ENCODE results near the gene ST3GAL3.

Gene ST3GAL3

GRCh38 chr1:43978551-43979260 is 271.4 kb downstream of the ST3GAL3 start, which contains the start of gene B4GALT2:
Gene B4GALT2 (plus strand): TSS chr1:43979210. CDS start chr1:43981161, 1,951 bp downstream.
- Histone ChIP-seq H3K4me3 (ENCODE audit: low read depth, low read length) (peak within 1 kb of the TSS; percentile 67), H3K9me3 (ENCODE audit: control insufficient read depth, insufficient read depth, low read depth, low read length) (no peaks in the 10 kb centered on the region), H3K36me3 (ENCODE audit: control insufficient read depth in 2 of 2, insufficient read depth in 1 of 2, low read length in 2 of 2) (peaks cover 7 to 62% of the 10 kb centered on the region in 2 experiments; a peak in 2 of 3 replicates), H3K27ac (ENCODE audit: extremely low read depth, low read depth, low read length) (peak within 1 kb of the TSS; percentile 67; the same call in 1 of the 2 replicates), H3K4me1 (ENCODE audit: control insufficient read depth, insufficient read depth, low read length) (peaks cover 3% of the 10 kb centered on the region; the same call in 1 of the 2 replicates)
- POLR2A ChIA-PET = interaction anchor here (0.6 to 1.3 kb wide), 3 partner anchors 9 to 31 kb away, joined by 3 to 4 read pairs (median 4); partner anchors contain the start of genes DPH2 and IPO13
- CTCF ChIA-PET = no interaction called here
- TF ChIP-seq ZNF362 (tag by site-specific recombination; IDR thresholded peaks at IDR 0.05) (no peak), ZNF623 (tag by site-specific recombination; IDR thresholded peaks at IDR 0.05) (no peak), ZNF664 (tag by site-specific recombination; IDR thresholded peaks at IDR 0.05) (no peak), ZNF501 (tag by site-specific recombination; IDR thresholded peaks at IDR 0.05) (no peak), ZIC2 (tag by site-specific recombination; IDR thresholded peaks at IDR 0.05) (peak; percentile 22; the same call in 1 of the 2 replicates), ZBTB26 (tag by site-specific recombination; optimal IDR thresholded peaks at IDR 0.05) (peak; percentile 63), TCF7L2 (IDR thresholded peaks at IDR 0.05; ENCODE audit: borderline replicate concordance, low read depth, low read length) (no peak), ZBTB44 (tag by site-specific recombination; IDR thresholded peaks at IDR 0.05) (no peak), MZF1 (tag by site-specific recombination; IDR thresholded peaks at IDR 0.05; ENCODE audit: borderline replicate concordance) (peak; percentile 82; the same call in 1 of the 2 replicates), MYNN (tag by site-specific recombination; IDR thresholded peaks at IDR 0.05; ENCODE audit: borderline replicate concordance) (no peak), TSHZ1 (tag by site-specific recombination; IDR thresholded peaks at IDR 0.05; ENCODE audit: borderline replicate concordance) (no peak), ZNF274 (IDR thresholded peaks at IDR 0.05; ENCODE audit: low read length) (no peak), ZNF274 (tag by site-specific recombination; IDR thresholded peaks at IDR 0.05; ENCODE audit: borderline replicate concordance) (no peak), KLF10 (tag by site-specific recombination; IDR thresholded peaks at IDR 0.05) (no peak; the same call in 1 of the 2 replicates), ZNF530 (tag by site-specific recombination; IDR thresholded peaks at IDR 0.05; ENCODE audit: low read depth) (no peak), ZNF596 (tag by site-specific recombination; IDR thresholded peaks at IDR 0.05) (no peak), IKZF3 (tag by site-specific recombination; IDR thresholded peaks at IDR 0.05) (no peak), ZBTB11 (tag by site-specific recombination; conservative IDR thresholded peaks at IDR 0.05; ENCODE audit: low read depth) (peak; percentile 81), ZSCAN30 (tag by site-specific recombination; IDR thresholded peaks at IDR 0.05) (no peak), SP2 (tag by site-specific recombination; IDR thresholded peaks at IDR 0.05) (peak; percentile 90), ZNF521 (tag by site-specific recombination; IDR thresholded peaks at IDR 0.05) (no peak), SCRT1 (tag by site-specific recombination; IDR thresholded peaks at IDR 0.05; ENCODE audit: borderline replicate concordance) (no peak), ZNF558 (tag by site-specific recombination; IDR thresholded peaks at IDR 0.05) (no peak), ZNF426 (tag by site-specific recombination; IDR thresholded peaks at IDR 0.05) (no peak), ZNF433 (tag by site-specific recombination; IDR thresholded peaks at IDR 0.05; ENCODE audit: low read depth) (no peak), ZNF677 (tag by site-specific recombination; IDR thresholded peaks at IDR 0.05) (no peak), KLF9 (tag by site-specific recombination; IDR thresholded peaks at IDR 0.05; ENCODE audit: low read depth) (0 out of 2 replicates have a peak, but pooled peaks have one; percentile 29)
